Measurements from ENCODE around the gene CPNE2. TPM values are rescaled to one million over a fixed set of nuclear protein-coding genes. Genes with fewer than 3 reads are reported as not detected.
"Not testable (repeated sequence)": the region's sequence is repeated elsewhere in the genome, so short reads cannot be mapped to it uniquely, and the experiment has no call there.

Gene CPNE2
- total RNA-seq, 1 experiment from 2014 or later = 14.5 TPM

GRCh38 chr16:57107321-57107922 lies 15.0 kb downstream of the CPNE2 start:
- no peaks in the 10 kb centered on the region for H3K9me3 ChIP-seq (ENCODE audit: low read length)
- no peak overlapping the region for H3K4me2 ChIP-seq (ENCODE audit: low read length)
- intact Hi-C loops (cut with micrococcal nuclease) = no loop called here
- H3K9me2 ChIP-seq (replicated peaks; ENCODE audit: low read length) = no peaks in the 10 kb centered on the region
- no TSS peak for BruUV-seq (replicated peaks)
- no peaks in the 10 kb centered on the region for H3K36me3 ChIP-seq (ENCODE audit: low read depth, low read length)
- H4K20me1 ChIP-seq (ENCODE audit: low read length) = no peaks in the 10 kb centered on the region
- H3K4me1 ChIP-seq (ENCODE audit: insufficient read depth, low read length) = no peaks in the 10 kb centered on the region
- TF ChIP-seq EZH2 (IDR thresholded peaks at IDR 0.05; ENCODE audit: low read length, unreplicated experiment) = no peak
- no peak for TF ChIP-seq EZH2phosphoT487 (IDR thresholded peaks at IDR 0.05; ENCODE audit: borderline replicate concordance, low read length)
- no peak for TF ChIP-seq CTCF (conservative IDR thresholded peaks at IDR 0.05; ENCODE audit: low read depth, low read length)
- no peaks in the 10 kb centered on the region for H3F3A ChIP-seq (ENCODE audit: low read length, unreplicated experiment)
- ChIA-PET CTCF (interaction anchor here (0.6 kb wide), 1 partner anchor 406 kb away, joined by 23 read pairs; no protein-coding TSS in a partner anchor), POLR2A (ENCODE audit: unreplicated experiment) (no interaction called here)
- H3K27ac ChIP-seq (ENCODE audit: low read length) = no peak overlapping the region
- ATAC-seq (no peak), DNase-seq (no peak)
- H3K4me3 ChIP-seq (ENCODE audit: low read length) = no peak overlapping the region
- H3K27me3 ChIP-seq (ENCODE audit: low read length) = no peaks in the 10 kb centered on the region
- H3K9ac ChIP-seq (ENCODE audit: low read length) = no peak overlapping the region
- no peak overlapping the region for H2AFZ ChIP-seq (ENCODE audit: low read length)
- no peaks in the 10 kb centered on the region for H3K79me2 ChIP-seq (ENCODE audit: low read length)

GRCh38 chr16:57108432-57108831 lies 16.0 kb downstream of the CPNE2 start:
- no peaks in the 10 kb centered on the region for H4K20me1 ChIP-seq (ENCODE audit: low read length)
- H2AFZ ChIP-seq (ENCODE audit: low read length) = no peak overlapping the region
- no peaks in the 10 kb centered on the region for H3K9me2 ChIP-seq (replicated peaks; ENCODE audit: low read length)
- CTCF ChIA-PET = no interaction called here
- no peaks in the 10 kb centered on the region for H3K9me3 ChIP-seq (ENCODE audit: low read length)
- H3K4me2 ChIP-seq (ENCODE audit: low read length) = no peak overlapping the region
- H3K4me3 ChIP-seq (ENCODE audit: low read length) = no peak overlapping the region
- no peak for ATAC-seq
- no peaks in the 10 kb centered on the region for H3K36me3 ChIP-seq (ENCODE audit: low read depth, low read length)
- POLR2A ChIA-PET (ENCODE audit: unreplicated experiment) = no interaction called here
- no peaks in the 10 kb centered on the region for H3K4me1 ChIP-seq (ENCODE audit: insufficient read depth, low read length)
- H3K9ac ChIP-seq (ENCODE audit: low read length) = no peak overlapping the region
- no TSS peak for BruUV-seq (replicated peaks)
- intact Hi-C loops (cut with micrococcal nuclease) = no loop called here
- H3F3A ChIP-seq (ENCODE audit: low read length, unreplicated experiment) = no peaks in the 10 kb centered on the region
- no peaks in the 10 kb centered on the region for H3K79me2 ChIP-seq (ENCODE audit: low read length)
- TF ChIP-seq EZH2 (IDR thresholded peaks at IDR 0.05; ENCODE audit: low read length, unreplicated experiment) (no peak), EZH2phosphoT487 (IDR thresholded peaks at IDR 0.05; ENCODE audit: borderline replicate concordance, low read length) (no peak), CTCF (conservative IDR thresholded peaks at IDR 0.05; ENCODE audit: low read depth, low read length) (no peak)
- DNase-seq = no peak
- H3K27me3 ChIP-seq (ENCODE audit: low read length) = no peaks in the 10 kb centered on the region
- H3K27ac ChIP-seq (ENCODE audit: low read length) = no peak overlapping the region

GRCh38 chr16:57109259-57110105 lies 17.1 kb downstream of the CPNE2 start:
- BruUV-seq (replicated peaks); H3K9me2 ChIP-seq (replicated peaks; ENCODE audit: low read length); CTCF ChIA-PET; H3F3A ChIP-seq (ENCODE audit: low read length, unreplicated experiment); H3K36me3 ChIP-seq (ENCODE audit: low read depth, low read length); intact Hi-C loops (cut with micrococcal nuclease); H3K79me2 ChIP-seq (ENCODE audit: low read length); ATAC-seq; H3K27me3 ChIP-seq (ENCODE audit: low read length); H3K9me3 ChIP-seq (ENCODE audit: low read length); H3K4me1 ChIP-seq (ENCODE audit: insufficient read depth, low read length); DNase-seq; H4K20me1 ChIP-seq (ENCODE audit: low read length); H3K27ac ChIP-seq (ENCODE audit: low read length); POLR2A ChIA-PET (ENCODE audit: unreplicated experiment); H2AFZ ChIP-seq (ENCODE audit: low read length); H3K4me3 ChIP-seq (ENCODE audit: low read length); H3K9ac ChIP-seq (ENCODE audit: low read length); H3K4me2 ChIP-seq (ENCODE audit: low read length): not testable (repeated sequence)
